Esophagus muscularis mucosa (tissue), 2 donors: ENCODE data around the gene BOK.

Experiments used
- EP300 ChIP-seq: sonication (generic); formaldehyde crosslinking; IDR thresholded peaks from one replicate; pipeline ENCODE4 v1.6.1; 2017; ENCODE audit warnings: antibody characterized with exemption
- POLR2A ChIP-seq: fragments of 450-650 bp; IDR thresholded peaks from one replicate; pipeline ENCODE4 v1.6.1; 2017; ENCODE audit warnings: antibody characterized with exemption, moderate library complexity, mild to moderate bottlenecking, low read depth

DNA sequence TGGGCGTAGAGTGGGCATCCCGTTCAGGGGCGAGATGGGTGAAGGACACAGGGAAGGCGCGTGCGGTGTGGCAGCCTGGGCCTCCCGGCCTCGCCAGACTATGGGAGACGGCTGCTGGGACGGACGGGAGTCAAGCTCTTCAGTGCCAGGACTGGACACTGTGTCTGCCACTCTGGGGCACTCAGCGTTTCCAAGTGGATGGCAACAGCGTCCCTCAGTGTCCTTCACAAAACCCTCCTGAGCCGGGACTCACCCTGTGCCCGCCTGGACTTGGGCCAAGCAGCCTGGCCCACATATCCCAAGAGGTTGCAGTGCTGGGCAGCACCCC lies 16.3 kb upstream of the BOK start:
- no peak for TF ChIP-seq EP300
- no peak for TF ChIP-seq POLR2A
